ENCODE measurements around the gene CLK2. TPM values are rescaled to one million over a fixed set of nuclear protein-coding genes. Genes with fewer than 3 reads are reported as not detected.
A peak's percentile ranks its signal among the peaks of the same experiment; 100 is the strongest.

The CLK2 gene
- polyA plus RNA-seq, 1 experiment: 40.5 TPM

DNA sequence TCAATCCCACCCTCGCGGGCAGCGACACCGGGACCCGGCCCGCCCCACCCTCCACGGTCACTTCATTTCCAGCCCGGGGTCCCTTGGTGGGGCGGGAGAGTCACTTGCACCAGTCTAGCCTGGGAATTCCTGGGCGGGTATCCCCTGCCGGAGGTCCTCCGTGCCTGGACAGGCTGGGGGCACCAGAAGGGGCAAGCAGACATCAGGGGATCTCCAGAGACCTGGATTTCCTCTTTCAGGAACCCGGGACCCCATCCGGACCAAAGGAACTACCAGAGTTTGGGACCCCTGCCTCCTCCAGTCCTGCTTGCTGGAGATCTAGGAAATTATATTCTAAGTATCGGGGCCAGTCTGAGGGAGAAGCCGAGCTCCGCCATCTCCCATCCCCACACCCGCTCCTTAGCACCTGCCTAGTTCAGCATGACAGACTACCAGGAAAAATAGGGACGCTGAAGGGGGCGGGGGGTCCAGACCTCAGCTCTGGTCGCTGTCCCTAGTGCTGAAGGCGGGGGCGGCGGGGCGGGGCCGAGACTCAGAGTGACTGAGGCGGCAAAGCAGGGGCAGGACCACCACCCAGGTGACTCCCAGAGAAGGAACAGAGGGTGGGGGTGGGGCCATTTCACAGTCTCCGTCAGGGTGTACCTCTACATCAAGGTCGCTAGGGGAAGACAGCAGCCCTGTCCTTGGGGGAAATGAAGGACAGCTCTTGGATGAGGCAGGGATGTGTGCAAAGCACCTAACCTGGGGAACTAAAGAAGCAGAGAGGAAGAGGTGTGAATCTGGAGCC is 4.8 kb upstream of the CLK2 start:
- Histone ChIP-seq H3K27me3 (ENCODE audit: control insufficient read depth, insufficient read depth, low read length) (no peaks in the 10 kb centered on the region), H3K9me3 (ENCODE audit: control insufficient read depth, insufficient read depth, low read length) (no peaks in the 10 kb centered on the region), H3K27ac (ENCODE audit: low read depth, low read length) (no peak overlapping the region), H3K4me3 (ENCODE audit: low read depth, low read length) (peak overlapping the region; percentile 74)
- TF ChIP-seq, protein P1, sequence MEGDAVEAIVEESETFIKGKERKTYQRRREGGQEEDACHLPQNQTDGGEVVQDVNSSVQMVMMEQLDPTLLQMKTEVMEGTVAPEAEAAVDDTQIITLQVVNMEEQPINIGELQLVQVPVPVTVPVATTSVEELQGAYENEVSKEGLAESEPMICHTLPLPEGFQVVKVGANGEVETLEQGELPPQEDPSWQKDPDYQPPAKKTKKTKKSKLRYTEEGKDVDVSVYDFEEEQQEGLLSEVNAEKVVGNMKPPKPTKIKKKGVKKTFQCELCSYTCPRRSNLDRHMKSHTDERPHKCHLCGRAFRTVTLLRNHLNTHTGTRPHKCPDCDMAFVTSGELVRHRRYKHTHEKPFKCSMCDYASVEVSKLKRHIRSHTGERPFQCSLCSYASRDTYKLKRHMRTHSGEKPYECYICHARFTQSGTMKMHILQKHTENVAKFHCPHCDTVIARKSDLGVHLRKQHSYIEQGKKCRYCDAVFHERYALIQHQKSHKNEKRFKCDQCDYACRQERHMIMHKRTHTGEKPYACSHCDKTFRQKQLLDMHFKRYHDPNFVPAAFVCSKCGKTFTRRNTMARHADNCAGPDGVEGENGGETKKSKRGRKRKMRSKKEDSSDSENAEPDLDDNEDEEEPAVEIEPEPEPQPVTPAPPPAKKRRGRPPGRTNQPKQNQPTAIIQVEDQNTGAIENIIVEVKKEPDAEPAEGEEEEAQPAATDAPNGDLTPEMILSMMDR (IDR thresholded peaks at IDR 0.05; ENCODE audit: low read depth, low read length): peak; percentile 28
- ChIA-PET CTCF (interaction anchor here (0.6 to 2.1 kb wide), 3 partner anchors 27 to 83 kb away, joined by 3 to 7 read pairs (median 7); no protein-coding TSS in a partner anchor), POLR2A (no interaction called here)
- no peak for DNase-seq (ENCODE audit: low read depth, low spot score)

DNA sequence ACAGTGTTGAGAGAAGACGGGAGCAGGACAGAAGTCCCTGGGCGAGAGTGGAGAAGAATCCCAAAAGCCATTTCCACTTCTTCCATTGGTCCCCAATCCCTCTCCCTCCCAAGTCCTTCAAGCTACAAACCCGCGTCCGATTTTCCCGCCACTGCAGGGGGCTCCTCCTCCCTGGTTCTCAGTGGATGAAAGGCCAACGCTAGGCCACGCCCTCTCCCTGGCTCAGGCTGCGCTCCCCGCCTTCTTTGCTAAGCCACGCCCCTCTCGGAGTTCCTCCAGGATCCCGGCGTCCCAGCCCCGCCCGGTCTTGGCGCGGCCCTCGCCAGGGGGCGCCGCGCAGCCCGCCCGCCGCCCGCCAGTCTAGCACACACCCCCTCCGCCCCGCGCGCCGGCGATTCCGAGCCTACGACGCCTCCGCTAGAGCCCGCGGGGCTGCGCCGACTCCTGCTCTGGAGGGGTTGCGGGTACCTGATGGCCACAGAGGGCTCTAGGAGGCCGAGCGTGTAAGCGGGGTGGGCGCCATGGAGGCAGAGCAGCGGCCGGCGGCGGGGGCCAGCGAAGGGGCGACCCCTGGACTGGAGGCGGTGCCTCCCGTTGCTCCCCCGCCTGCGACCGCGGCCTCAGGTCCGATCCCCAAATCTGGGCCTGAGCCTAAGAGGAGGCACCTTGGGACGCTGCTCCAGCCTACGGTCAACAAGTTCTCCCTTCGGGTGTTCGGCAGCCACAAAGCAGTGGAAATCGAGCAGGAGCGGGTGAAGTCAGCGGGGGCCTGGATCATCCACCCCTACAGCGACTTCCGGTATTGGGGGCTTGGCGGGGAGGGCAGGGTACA is 4.0 kb upstream of the CLK2 start, which contains the start of gene HCN3:
TSS of gene HCN3 (plus strand) at position 394 of the 832 bp plus-strand sequence. CDS start at position 522, 128 bp downstream.
- CTCF ChIA-PET: interaction anchor here (0.6 to 2.5 kb wide), 13 partner anchors 9 to 420 kb away, joined by 3 to 15 read pairs (median 3); partner anchors contain the start of genes ENTREP3 and RUSC1
- Histone ChIP-seq H3K4me3 (ENCODE audit: low read depth, low read length) (peak within 1 kb of the TSS; percentile 74), H3K27ac (ENCODE audit: low read depth, low read length) (no peak within 1 kb of the TSS), H3K27me3 (ENCODE audit: control insufficient read depth, insufficient read depth, low read length) (no peaks in the 10 kb centered on the region), H3K9me3 (ENCODE audit: control insufficient read depth, insufficient read depth, low read length) (no peaks in the 10 kb centered on the region)
- TF ChIP-seq, protein P1 (IDR thresholded peaks at IDR 0.05; ENCODE audit: low read depth, low read length): peak; percentile 47
- POLR2A ChIA-PET: interaction anchor here (0.5 to 1.2 kb wide), 4 partner anchors 22 to 83 kb away, joined by 3 to 4 read pairs (median 3); partner anchors contain the start of gene ENTREP3
- peak; percentile 85 for DNase-seq (ENCODE audit: low read depth, low spot score)

DNA sequence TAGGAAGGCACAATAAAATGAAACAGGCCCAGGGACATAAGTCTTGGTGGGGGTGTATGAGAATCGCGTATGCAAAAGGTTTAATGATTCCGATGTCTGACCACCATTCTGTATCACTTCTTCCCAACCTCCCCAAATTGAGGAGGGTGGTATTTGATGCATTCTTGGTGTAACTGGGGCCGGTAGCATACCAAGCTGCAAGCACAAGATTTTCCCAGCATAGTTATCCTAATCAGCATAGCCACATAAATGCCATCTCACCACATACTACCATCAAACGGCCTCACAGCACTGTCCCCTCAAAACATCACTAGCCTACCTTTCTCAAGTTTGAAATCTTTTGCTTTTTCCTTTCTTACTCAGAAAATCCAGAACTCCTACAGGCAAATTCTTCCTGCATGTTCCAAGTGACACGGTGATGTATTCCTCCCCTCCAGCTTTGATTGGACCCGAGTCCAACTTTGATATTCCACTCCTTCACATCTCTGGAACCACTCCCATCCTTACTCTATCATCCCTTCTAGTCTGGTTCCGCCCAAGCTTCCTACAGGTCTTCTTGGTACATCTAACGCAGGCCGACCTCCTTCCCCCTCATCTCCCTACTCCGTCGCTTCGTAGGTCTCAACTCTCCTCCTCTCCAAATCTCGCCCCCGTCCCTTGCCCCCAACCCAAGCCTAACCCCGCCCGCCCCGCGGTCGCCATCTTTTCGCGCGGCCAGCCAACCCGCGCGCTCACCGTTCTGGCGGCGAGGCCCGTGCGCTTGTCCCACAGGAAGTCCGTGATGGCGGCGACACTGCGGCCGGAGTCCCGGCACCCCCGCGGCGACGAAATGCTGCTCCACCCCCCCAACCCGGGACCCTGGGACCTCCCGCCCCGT is 600 bp downstream of the CLK2 start:
- POLR2A ChIA-PET: interaction anchor here (0.5 to 1.8 kb wide), 13 partner anchors 9 to 291 kb away, joined by 3 to 13 read pairs (median 5); partner anchors contain the start of genes ASH1L and SCAMP3
- CTCF ChIA-PET: interaction anchor here (0.9 to 5.0 kb wide), 3 partner anchors 22 to 320 kb away, joined by 3 to 56 read pairs (median 3); no protein-coding TSS in a partner anchor
- no peak for DNase-seq (ENCODE audit: low read depth, low spot score)

DNA sequence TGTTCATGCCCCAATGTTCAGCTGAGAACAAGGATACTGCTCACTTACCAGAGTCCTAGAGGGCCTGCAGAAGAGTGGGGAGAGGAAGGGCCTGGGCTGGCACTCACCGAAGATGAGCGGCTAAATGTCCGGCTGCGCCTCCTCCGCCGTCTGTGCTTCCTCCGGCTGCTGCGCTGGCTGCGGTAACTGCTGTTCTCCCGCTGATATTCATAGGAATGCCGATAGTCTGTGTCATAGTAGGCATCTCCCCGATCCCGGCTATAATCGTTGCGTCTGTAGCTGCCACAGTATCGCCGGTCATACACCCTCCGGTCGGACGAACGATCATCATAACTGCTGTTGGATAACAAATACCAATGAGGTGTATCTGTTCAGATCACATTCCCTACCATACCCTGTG is 3.9 kb downstream of the CLK2 start:
- TF ChIP-seq, protein P1 (IDR thresholded peaks at IDR 0.05; ENCODE audit: low read depth, low read length): no peak
- CTCF ChIA-PET: no interaction called here

More for the DNA sequence above, 600 bp downstream of the CLK2 start:
- Histone ChIP-seq H3K4me3 (ENCODE audit: low read depth, low read length) (peak overlapping the region; percentile 89), H3K27me3 (ENCODE audit: control insufficient read depth, insufficient read depth, low read length) (no peaks in the 10 kb centered on the region), H3K27ac (ENCODE audit: low read depth, low read length) (peak overlapping the region; percentile 83), H3K9me3 (ENCODE audit: control insufficient read depth, insufficient read depth, low read length) (no peaks in the 10 kb centered on the region)
- TF ChIP-seq, protein P1 (IDR thresholded peaks at IDR 0.05; ENCODE audit: low read depth, low read length): no peak

More for the DNA sequence above, 3.9 kb downstream of the CLK2 start:
- Histone ChIP-seq H3K4me3 (ENCODE audit: low read depth, low read length) (no peak overlapping the region), H3K27me3 (ENCODE audit: control insufficient read depth, insufficient read depth, low read length) (no peaks in the 10 kb centered on the region), H3K27ac (ENCODE audit: low read depth, low read length) (no peak overlapping the region), H3K9me3 (ENCODE audit: control insufficient read depth, insufficient read depth, low read length) (no peaks in the 10 kb centered on the region)
- POLR2A ChIA-PET: no interaction called here
- DNase-seq (ENCODE audit: low read depth, low spot score): no peak

Data from AG04450 (cell line).